ENCODE results near the gene PDP2.

The PDP2 gene

DNA sequence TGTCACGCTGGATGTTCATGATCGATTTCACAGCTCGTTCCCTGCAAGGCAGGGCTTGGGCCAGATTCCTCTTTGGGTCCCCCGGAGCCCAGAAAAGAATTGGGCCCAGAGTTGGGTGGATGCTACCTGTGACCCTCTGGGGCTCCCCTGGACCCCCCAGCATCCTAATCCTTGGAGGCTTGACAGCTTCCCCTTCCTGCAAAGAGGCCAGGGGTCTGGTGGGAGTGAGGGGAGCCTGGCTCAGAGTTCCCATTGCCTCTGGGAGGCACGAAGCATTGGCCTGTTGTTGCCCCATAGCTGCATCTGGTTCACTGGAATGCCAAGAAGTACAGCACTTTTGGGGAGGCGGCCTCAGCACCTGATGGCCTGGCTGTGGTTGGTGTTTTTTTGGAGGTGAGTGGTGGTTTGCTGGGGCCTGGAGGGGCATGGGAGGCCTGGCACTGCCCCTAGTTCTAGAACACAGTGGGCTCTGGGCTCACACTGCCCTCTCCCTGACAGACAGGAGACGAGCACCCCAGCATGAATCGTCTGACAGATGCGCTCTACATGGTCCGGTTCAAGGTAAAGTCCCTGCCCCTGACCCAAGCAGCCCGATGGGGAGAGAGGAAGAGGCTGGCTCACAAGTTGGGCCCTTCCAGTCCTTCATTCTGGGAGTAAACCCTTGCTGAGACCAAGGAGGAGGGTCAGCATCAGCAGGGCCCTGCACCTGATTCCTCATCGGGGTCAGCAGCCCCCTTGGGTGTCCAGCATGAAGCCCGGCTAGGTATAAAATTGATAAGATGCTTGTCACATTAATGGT, 28.9 kb upstream of the PDP2 start:
- Histone ChIP-seq H3F3A (ENCODE audit: control insufficient read depth, insufficient read depth) (no peaks in the 10 kb centered on the region), H3K79me2 (ENCODE audit: control insufficient read depth, low read length) (no peaks in the 10 kb centered on the region), H3K9me3 (ENCODE audit: control insufficient read depth, insufficient read depth, low read length) (no peaks in the 10 kb centered on the region), H3K4me2 (ENCODE audit: low read length) (no peak overlapping the region), H3K27me3 (ENCODE audit: control insufficient read depth, low read length) (peaks cover 13% of the 10 kb centered on the region), H4K20me1 (ENCODE audit: control insufficient read depth, insufficient read depth, low read depth, low read length) (0 out of 2 replicates have a peak, but pooled peaks cover 1% of the 10 kb centered on the region), H3K27ac (ENCODE audit: low read depth, low read length) (no peak overlapping the region), H3K4me3 (ENCODE audit: low read length) (no peak overlapping the region), H3K4me1 (ENCODE audit: control insufficient read depth, low read length) (no peaks in the 10 kb centered on the region; the same call in 1 of the 2 replicates), H3K36me3 (ENCODE audit: control insufficient read depth, low read length) (no peaks in the 10 kb centered on the region), H3K9me2 (replicated peaks; ENCODE audit: control insufficient read depth, low read length) (no peaks in the 10 kb centered on the region)
- TF ChIP-seq EZH2phosphoT487 (IDR thresholded peaks at IDR 0.05; ENCODE audit: borderline replicate concordance, low read length) (no peak), CTCF (IDR thresholded peaks at IDR 0.05; ENCODE audit: low read depth, low read length, poor library complexity, severe bottlenecking) (no peak)

GRCh38 chr16:66853261-66854139, 26.8 kb upstream of the PDP2 start:
- Histone ChIP-seq H3K9me3 (ENCODE audit: control insufficient read depth, insufficient read depth, low read length) (no peaks in the 10 kb centered on the region), H3K27me3 (ENCODE audit: control insufficient read depth, low read length) (no peaks in the 10 kb centered on the region), H4K20me1 (ENCODE audit: control insufficient read depth, insufficient read depth, low read depth, low read length) (no peaks in the 10 kb centered on the region), H3K79me2 (ENCODE audit: control insufficient read depth, low read length) (no peaks in the 10 kb centered on the region), H3F3A (ENCODE audit: control insufficient read depth, insufficient read depth) (no peaks in the 10 kb centered on the region), H3K27ac (ENCODE audit: low read depth, low read length) (no peak overlapping the region), H3K9me2 (replicated peaks; ENCODE audit: control insufficient read depth, low read length) (no peaks in the 10 kb centered on the region), H3K4me3 (ENCODE audit: low read length) (no peak overlapping the region), H3K4me2 (ENCODE audit: low read length) (no peak overlapping the region), H3K4me1 (ENCODE audit: control insufficient read depth, low read length) (peaks cover 7% of the 10 kb centered on the region), H3K36me3 (ENCODE audit: control insufficient read depth, low read length) (no peaks in the 10 kb centered on the region)
- TF ChIP-seq EZH2phosphoT487 (IDR thresholded peaks at IDR 0.05; ENCODE audit: borderline replicate concordance, low read length) (no peak), CTCF (IDR thresholded peaks at IDR 0.05; ENCODE audit: low read depth, low read length, poor library complexity, severe bottlenecking) (no peak)

DNA sequence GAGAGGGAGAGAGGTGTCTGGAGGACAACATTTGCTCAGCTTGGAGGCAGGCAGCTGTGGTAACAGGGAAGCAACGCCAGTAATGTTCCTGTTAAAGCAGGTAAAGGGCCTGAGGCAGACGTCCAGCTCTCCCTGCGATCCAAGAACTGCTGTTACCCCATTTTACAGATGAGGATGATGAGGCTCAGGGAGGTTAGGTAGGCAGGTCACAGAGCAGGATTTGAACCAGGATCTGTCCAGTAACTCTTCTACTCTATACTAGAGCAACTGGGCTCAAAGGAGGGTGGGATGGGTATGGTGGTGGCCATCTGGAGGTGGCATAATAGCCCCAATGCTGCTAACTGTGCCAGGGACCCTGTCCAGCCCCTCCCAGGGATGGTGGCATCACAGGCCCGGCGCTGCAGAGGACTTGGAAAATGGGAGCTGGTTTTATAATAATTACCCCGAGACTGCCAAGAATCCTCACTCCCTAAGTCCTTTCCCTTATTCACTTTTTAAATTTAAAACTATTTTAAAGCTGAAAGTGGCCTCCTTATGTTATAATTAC, 24.1 kb upstream of the PDP2 start:
- H3K9me2 ChIP-seq (replicated peaks; ENCODE audit: control insufficient read depth, low read length), result no peaks in the 10 kb centered on the region
- H3K4me3 ChIP-seq (ENCODE audit: low read length), result no peak overlapping the region
- no peaks in the 10 kb centered on the region for H3K9me3 ChIP-seq (ENCODE audit: control insufficient read depth, insufficient read depth, low read length)
- peaks cover 7% of the 10 kb centered on the region for H3K4me1 ChIP-seq (ENCODE audit: control insufficient read depth, low read length)
- no peak overlapping the region for H3K27ac ChIP-seq (ENCODE audit: low read depth, low read length)
- no peaks in the 10 kb centered on the region for H3F3A ChIP-seq (ENCODE audit: control insufficient read depth, insufficient read depth)
- H3K36me3 ChIP-seq (ENCODE audit: control insufficient read depth, low read length), result no peaks in the 10 kb centered on the region
- H4K20me1 ChIP-seq (ENCODE audit: control insufficient read depth, insufficient read depth, low read depth, low read length), result no peaks in the 10 kb centered on the region
- no peak overlapping the region for H3K4me2 ChIP-seq (ENCODE audit: low read length)
- TF ChIP-seq EZH2phosphoT487 (IDR thresholded peaks at IDR 0.05; ENCODE audit: borderline replicate concordance, low read length) (no peak), CTCF (IDR thresholded peaks at IDR 0.05; ENCODE audit: low read depth, low read length, poor library complexity, severe bottlenecking) (no peak)
- no peaks in the 10 kb centered on the region for H3K27me3 ChIP-seq (ENCODE audit: control insufficient read depth, low read length)
- H3K79me2 ChIP-seq (ENCODE audit: control insufficient read depth, low read length), result no peaks in the 10 kb centered on the region
